Stimulated activated CD4-positive, alpha-beta T cell treated with anti-CD3 and anti-CD28 coated beads, Interleukin-15, amount 100 ng/mL, for 48 hours (primary cell): Measurements from ENCODE around the gene CHCHD6.

Source experiments
- DNase-seq, 2 donors: peaks; one replicate each; pipeline ENCODE4 v3.0.0-alpha.2; 2020; ENCODE audit warnings: low read depth in 2 of 2

The CHCHD6 gene, protein sequence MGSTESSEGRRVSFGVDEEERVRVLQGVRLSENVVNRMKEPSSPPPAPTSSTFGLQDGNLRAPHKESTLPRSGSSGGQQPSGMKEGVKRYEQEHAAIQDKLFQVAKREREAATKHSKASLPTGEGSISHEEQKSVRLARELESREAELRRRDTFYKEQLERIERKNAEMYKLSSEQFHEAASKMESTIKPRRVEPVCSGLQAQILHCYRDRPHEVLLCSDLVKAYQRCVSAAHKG

DNA sequence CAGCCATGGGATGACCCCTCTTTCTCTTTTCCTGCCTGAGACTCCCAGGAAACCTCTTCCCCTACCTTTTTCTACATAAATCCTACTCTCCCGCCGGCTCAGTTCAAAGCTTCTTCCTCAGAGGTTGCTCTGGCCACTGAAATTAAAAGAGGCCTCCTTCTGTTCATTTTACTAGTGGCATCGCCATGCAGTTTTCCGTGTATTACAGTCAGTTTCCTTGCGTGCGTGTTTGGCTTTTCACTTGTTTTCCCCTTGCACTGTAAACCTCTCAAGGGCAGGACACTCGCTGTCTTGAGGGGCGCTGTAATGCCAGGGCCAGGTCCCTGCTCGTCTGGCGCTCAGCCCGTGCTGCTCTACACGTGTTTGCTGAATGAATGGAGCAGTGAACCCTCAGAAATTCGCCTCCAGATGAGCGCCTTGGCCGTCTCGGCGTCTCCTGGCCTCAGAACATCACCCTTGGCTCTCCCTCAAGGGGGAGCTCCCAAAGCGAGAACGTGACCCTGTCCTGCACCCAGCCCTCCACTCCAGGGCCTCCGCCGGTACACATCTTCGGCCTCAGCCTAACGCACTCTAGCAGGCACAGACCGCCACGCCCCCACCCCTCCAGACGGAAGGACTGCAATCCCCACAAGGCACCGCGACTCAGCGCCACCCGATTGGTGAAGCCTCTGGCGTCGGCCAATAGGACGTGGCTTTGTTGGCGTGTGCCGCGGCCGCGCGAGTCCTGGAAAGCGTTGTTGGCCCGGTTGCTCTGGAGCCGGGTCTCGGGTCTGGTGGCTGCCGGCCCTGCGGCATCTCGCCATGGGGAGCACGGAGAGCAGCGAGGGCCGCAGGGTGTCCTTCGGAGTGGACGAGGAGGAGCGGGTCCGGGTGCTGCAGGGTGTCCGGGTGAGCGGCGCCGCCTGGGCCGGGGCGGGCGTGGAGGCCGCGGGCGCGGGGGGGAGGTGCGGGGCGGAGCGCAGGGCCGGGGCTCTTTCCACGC lies at the start of gene CHCHD6:
Gene CHCHD6 (plus strand): TSS at position 729 of the 982 bp plus-strand sequence. CDS start 73 bp downstream, at position 802.
- peak; percentile 92 to 94 for DNase-seq

DNA sequence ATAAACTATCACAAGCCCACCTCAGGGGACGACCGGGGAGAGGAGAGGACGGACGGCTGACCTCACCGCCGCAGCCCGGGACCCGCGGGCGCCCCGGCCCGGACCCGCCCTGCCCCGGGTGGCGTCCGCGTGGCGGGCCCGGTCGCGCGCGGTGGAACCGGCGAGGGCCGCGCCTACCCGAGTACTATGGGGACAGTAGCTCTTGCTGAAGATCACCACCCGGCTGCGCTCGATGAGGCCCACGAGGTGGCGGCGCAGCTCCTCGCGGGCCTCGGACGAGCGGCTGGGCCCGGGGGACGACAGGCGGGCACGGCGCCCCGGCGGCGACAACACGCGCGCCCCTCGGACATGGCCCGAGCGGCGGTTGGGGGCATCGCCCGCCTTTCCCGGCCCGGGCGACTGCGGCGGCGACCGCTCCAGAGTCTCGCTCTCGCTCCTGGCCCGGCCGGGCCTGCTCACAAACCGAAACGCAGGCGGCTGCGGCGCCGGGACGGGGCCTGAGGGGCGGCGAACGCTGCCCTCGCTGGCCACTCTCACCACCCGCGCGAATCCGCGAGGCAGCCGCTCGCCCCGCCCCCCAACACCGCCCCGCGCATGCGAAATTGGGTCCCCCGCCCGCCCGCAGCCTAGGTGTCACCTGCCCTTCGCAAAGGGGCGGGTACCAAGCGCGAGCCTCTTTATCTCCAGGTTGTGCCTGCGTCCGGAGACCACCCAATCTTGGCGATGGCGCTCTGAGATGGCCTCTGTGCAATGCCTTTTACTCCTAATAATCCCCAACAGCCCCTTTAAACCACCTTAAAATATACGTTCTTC lies 49.3 kb upstream of the CHCHD6 start, which contains the start of gene TXNRD3:
Gene TXNRD3 (minus strand): TSS at position 554 of the 813 bp plus-strand sequence.
- DNase-seq = peak; percentile 56 to 71

DNA sequence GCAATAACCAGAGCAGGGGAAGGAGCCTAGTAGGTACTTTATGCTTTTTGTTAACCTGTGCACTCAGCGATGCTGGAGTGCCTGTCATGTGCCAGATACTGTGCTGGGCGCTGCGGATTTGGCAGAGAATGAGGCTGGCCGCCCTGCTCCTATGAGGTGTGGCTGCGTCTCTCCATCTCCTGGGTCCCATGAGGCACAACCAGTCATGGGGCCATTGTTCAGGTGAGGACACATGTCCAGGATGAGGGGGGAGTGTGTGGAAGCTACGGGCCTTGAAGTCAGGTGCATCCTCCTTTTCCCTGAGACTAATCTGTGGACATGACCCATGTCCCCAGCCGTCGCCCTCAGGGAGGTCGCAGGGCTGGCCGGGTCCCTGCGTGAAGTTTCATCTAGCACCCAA lies 48.2 kb upstream of the CHCHD6 start:
- DNase-seq = no peak

DNA sequence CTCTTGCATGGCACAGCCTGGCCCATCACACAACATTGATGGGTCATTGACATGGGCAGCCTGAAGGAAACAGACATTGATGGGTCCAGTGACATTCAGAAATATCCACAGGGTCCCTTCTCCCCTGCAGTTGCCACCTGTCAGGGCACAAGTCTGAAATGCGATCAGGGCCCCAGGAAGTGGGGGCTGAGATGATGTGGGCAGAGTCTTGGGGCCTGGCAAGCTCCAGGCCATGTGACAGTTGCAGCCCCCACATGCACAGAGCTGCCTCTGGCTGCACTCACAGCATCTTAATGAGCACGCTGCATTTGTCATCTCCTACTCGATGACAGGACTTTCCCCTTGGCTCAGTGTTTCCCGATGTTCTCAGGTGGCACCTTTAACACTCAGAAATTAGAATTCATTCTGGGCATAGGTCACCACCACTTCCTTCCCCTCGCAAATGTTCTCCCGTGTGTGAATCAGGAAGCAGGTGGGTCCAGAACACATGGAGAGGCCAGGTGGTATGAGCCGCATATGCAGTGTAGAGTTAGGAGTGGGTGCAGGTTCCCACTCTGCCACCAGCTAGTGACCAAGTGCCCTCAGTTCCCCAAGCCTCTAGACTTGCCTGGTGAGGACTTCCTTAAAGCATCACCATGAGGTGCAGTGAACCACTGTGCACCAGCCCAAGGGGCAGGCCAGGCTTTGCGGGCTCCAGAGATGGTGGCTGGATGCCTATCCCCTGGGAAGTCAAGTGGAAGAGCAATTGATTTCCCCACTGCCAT lies 47.5 kb upstream of the CHCHD6 start:
- DNase-seq = no peak

DNA sequence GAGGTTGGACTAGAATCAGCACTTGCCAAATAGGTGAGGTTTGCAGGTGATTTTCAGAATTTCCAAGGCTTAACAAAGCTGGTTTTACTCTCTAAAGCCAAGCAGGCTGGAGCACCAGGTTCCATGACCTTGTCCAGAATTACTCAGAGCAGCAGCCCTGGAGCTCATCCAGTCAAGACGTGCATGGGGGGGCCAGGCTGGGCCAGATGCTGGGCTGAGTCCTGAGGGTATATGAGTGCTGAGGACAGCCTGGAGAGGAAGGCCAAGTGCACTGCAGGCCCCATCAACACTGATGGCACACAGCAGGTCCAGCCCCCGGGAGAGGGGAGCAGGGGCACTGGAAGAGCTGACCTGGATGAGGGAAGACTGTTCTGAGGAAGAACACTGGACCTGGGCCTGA lies 46.1 kb upstream of the CHCHD6 start:
- DNase-seq = no peak

DNA sequence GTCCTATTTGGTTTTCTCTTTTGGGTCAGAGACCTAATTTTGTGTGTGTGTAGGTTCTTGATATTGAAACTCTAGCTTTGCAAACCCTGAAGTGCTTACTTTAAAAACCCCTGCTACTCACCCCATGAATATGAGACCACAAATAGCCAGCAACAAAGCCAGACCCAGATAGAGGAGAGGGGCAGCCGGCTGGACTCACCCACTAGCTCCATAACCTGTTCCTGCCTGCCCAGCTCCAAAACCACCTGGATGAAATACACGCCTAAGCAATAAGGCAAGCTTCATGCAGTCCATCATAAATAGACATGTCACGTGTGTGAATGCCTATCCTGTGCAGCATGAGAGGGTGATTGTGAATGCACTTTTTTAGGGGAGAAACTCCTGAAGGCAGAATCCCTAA lies 45.5 kb upstream of the CHCHD6 start:
- no peak for DNase-seq

DNA sequence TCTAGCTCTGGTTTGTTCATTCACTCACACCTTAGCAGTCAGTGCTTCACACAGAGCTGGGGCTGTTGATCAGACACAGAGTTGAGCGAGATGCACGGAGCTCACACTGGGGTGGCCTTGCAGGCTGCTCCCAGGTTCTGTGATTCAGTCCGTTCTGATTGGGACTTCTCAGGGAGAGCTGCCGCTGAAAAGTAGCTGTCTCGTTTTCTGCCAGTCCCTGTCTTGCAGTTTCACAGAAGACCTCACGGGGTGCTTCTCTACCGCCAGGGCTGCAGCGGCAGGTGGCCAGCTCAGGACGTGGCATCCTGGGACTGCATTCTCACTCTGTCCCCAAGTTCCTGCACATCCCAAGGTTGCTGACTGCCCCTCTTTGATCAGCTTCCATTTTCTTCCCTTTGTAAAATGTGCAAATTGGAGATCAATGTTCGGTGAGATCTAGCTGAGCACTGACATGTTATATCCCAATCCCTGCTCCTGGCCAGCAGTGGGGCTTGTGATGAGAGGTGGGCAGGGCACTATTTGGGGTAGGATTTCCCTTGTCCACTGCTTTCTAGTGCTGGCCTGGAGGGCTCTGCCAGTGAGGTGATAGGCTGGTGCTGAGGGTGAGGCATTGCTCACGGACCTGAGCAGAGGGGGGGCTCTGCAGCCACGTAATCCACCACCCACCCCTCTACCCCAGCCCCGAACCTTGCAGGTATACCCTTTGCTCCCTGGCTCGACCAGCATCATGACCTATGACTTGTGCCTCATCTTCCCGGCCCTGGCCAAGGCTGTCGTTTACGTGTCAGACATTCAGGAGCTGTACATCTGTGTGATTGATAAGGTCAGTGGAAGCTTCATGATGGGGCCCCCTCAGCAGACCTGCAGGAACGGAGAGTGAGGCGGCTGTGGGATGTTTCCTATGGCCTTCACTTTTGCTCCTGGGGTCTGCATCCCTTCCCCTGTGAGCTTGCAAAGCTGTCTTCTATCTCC lies 43.8 kb upstream of the CHCHD6 start:
- DNase-seq = no peak

DNA sequence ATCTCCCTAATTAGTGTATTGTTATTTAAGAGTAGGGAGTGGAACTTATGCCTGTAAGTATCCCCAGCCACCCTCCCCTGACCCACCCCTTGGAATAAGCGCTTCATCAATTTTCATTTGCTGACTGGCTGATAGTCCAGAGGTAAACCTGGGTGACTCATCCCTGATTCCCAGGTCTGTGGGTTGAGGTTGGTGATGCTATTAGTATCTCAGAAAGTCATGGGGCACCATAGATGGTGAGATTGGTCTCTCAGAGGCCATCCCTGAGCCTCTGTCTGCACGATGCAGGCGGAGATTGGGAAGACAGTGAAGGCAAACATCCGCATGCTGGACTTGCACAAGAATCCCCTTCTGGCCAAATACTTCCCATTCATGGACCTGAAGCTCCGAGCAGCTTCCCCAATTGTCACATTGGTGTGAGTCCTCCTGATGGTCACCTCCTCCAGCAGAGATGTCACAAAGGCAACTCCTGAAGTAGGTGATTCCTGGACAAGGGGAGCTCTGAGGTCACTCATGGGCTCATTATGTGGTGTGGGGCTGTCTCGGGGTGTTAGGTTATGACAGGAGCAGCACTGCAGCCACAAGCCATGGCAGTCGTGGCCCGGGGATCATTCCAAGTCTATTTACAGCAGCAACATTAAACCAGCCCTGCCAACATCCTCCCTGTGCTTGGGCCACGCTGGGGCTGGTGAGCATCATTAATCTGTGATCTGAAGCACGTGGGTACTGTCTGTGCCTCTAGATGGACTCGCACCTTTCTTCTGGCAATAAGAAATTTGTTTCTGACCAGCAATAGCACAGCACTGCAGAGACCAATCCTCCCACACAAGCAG lies 42.3 kb upstream of the CHCHD6 start:
- no peak for DNase-seq

DNA sequence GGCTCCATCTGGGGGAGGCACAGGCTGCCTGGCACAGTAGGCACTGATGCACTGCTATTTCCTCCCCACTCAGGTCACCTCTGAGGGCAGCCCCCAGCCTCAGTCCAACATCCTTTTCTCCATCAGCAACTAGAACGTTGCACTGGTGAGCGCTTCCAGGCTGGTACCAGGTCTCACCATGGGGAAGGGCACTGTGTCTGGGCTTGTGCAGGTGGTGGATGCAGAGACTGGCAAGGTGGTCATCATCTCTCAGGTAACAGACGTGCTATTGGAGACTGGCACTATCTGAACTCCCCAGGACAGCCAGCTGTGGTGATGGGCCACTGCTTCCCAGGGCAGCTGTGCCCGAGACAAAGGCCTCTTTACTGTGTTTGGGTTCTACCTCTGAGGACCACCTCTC lies 40.8 kb upstream of the CHCHD6 start:
- no peak for DNase-seq

DNA sequence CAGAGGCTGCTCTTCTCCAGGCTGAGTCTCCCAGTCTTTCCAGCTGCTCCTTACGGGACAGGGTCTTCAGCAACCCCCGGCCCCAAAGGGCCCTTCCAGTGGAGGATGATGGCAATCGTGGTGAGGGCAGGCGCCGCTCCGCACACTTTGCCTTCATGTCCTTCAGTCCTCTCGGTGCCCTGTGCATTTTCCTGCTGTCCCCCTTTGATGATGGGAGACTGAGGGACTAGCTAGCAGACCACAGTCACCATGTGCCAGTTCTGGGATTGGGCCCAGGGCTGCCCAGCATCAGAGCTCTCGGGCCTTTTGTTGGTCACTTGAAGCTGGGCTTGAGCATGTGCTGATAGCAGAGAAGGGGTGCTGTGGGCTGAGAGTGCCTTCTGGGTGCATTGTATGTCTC lies 40.3 kb upstream of the CHCHD6 start:
- no peak for DNase-seq

DNA sequence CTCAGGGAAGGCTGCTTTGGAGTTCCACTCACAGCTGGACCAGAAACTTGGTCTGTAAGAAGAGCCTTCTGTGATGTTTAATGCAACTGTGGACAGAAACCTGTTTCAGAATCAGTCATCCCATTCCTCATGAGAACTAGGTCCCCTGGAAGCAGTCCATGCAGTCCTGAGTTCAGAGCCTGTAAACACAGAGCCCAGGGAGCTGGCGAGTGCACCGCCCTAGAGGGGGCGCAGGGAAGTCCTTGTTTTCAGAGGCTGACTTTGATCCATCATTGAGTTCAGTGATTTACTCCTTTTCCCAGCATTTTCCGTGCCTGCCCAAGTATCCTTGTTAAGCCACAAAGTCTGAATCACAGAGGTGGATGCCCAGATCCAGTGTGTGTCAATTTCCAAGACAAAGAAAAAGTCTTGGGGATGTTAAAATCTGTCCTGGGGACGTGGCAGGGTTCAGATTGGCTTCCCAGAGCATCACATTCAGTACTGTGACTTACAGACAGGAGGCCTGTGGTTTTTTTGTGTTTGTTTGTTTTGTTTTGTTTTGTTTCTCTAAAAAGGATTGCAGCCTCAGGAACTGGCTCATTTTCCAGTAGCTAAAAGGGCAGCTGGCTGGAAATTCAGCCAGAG lies 39.3 kb upstream of the CHCHD6 start:
- no peak for DNase-seq

DNA sequence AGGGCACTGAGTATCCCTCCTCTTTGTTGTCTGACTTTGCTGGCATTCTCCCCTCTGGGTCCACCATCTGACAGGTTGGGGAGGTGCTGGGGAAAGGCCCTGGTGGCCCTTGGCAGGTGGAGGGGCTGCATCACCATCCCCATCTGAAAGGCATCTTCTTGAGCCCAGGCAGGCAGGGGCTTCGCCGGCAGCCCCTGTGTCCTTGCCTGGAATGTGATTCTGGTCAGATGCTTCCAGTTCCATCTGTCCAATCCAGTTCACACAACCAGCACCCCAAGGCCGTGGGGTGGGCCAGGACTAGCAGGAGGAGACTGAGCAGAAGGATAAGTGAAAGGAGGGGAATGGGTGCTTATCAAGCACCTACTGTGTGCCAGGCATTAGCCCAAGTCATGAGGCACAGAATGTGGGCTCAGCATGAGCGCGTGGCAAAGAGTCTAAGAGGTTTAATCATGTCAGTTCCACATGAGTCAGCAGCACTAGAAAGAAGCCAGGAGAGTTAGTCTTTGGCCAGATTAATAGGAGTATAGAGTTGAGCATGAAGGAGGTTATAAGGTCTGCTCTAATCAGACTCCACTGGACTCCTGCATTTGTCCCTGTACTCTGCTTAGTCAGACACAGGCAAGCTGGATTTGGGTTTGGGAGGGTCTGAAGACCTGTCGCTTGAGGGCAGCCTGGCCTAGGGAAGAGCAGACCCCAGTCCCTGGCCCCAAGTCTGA lies 38.7 kb upstream of the CHCHD6 start:
- no peak for DNase-seq

DNA sequence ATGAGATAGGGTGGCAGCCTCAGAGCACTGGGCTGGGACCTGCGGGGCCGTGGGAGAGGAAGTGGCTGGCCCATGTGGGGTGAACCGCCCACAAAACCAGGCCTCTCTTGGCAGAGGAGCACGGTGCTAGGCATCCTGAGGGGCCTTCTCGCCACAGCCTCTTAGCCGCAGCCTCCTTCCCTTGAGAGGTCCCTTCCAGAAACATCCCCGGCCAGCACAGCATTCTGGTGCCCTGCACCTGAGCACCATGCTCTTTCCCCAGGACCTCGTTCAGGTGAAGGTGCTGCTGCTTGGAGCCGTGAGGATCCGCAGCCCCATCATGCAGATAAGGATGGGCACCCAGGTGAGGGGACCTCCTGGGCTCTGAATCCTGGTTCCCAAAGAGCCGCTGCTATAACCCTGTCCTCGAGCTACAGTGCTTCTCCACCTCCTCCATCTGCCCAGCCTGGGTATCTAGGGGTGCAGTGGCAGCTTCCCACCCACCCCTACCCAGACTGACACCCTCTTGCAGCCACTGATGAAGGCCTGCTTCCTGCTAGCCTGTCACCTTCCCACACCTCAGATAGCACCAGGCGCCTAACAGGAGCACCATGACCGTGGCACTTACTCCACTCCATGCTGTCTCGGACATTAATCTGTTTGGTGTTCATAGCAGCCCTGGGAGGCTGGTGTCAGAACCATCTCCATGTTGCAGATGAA lies 37.9 kb upstream of the CHCHD6 start:
- no peak for DNase-seq

DNA sequence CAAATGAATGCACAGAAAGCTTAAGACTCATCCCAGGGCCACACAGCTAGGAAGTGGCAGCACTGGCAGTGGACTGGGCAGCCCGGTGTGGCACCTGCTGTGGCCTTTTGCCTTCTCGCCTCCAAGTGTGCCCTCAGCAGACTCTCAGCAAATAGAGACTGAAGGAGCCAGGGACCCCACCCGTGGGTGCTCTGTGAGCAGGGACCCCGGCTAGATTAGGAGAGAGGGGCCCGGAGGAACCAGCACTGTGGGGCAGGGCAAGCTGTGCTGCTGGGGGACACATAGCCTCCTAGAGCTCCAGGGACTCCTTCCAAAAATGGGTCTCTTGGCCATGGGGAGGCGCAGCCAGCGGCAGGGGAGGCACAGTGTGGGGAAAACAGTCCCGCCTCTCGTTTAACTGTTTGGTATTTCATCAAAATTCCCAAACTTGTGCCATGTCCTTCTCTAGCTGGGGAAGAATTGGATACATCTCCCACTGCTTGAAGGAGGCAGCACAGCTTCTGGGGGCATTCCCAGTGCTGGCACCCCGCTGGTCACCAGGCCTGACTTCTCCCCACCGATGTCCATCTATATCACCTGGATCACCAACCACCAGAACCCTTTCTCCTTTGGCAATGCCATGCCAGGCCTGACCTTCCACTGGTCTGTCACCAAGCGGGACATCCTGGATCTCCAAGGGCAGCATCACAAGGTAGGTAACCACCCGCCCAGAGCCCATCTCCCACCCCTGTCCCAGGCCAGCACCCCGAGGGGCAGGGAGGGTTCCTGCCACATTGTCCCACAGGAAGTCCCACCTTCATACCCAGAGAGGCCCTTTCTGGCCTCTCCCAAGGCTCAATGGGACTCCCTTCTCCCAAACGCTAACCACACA lies 37.1 kb upstream of the CHCHD6 start:
- no peak for DNase-seq

DNA sequence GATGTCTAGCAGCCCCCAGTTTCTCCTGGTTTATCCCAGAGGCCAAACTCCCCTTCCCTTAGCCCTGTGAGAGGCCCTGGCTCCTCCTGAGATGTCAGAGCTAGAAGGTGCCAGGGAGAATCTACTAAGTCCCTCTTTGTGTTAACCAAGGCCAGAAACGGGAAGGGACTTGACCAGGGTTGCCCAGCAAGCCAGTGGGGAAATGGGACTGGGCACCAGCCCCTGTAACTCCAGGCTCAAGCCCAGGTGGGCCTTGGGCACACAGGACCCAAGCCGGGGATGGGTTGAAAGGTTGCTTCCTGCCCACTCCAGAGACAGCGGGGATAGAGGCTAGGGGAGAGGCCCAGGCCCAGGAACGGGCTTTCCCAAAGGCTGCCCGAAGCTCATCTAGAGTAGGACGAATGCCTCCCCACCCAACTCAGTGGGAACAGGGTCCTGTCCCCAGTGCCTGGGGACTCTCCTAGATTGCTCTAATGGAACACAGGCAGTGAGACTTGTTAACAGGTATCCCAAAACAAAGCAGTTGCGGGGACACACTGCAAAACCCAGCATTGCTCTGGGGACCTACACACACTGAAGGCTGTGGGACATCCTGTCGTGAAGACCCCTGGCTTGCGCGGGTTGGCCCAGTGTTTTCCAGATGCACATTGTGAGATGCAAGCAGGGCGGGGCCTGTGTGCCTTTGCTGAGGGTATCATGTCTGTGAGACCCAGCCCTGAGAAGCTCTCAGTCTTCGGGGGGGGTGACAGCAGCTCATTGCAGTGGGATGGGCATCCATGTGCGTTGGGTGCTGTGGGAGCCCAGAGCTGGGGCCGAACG lies 36.2 kb upstream of the CHCHD6 start:
- DNase-seq = no peak
